ENCODE data around the gene NAB1. TPM values are rescaled to one million over a fixed set of nuclear protein-coding genes. Genes with fewer than 3 reads are reported as not detected.

The NAB1 gene
- polyA plus RNA-seq, 1 of the 3 experiments (the other 2 are of a cell fraction): 9.7 TPM

GRCh38 chr2:190723397-190724090 lies 74.7 kb downstream of the NAB1 start:
- ChIA-PET POLR2A (no interaction called here), CTCF (interaction anchor here (1.1 kb wide), 1 partner anchor 58 kb away, joined by 3 read pairs; no protein-coding TSS in a partner anchor)
- TF ChIP-seq EP300 (IDR thresholded peaks at IDR 0.05; ENCODE audit: borderline replicate concordance in 1 of 2, low read depth in 1 of 2, low read length in 1 of 2): no peak
- no peak for TF ChIP-seq JUND (IDR thresholded peaks at IDR 0.05)
- no peak for TF ChIP-seq USF2 (IDR thresholded peaks at IDR 0.05; ENCODE audit: borderline replicate concordance, low read depth, low read length)
- no peak for TF ChIP-seq NFIC (IDR thresholded peaks at IDR 0.05; ENCODE audit: borderline replicate concordance)
- TF ChIP-seq CTCF (IDR thresholded peaks at IDR 0.05): no peak
- Histone ChIP-seq H3K9ac (no peak overlapping the region), H3K27ac (ENCODE audit: low read depth in 2 of 2, low read length in 1 of 2) (no peak overlapping the region), H3F3A (replicated peaks; ENCODE audit: insufficient read depth) (no peaks in the 10 kb centered on the region), H3K4me3 (ENCODE audit: low read depth in 2 of 2, low read length in 1 of 2) (no peak overlapping the region), H3K9me3 (no peaks in the 10 kb centered on the region), H3K36me3 (replicated peaks in 1 of 2; ENCODE audit: control insufficient read depth in 1 of 2, insufficient read depth in 2 of 2, low read length in 1 of 2) (no peaks in the 10 kb centered on the region), H3K9me2 (no peaks in the 10 kb centered on the region), H3K4me1 (ENCODE audit: control insufficient read depth in 1 of 2, insufficient read depth in 2 of 2, low read depth in 1 of 2, low read length in 1 of 2) (peaks cover 0 to 6% of the 10 kb centered on the region in 2 experiments; a peak in 2 of 4 replicates), H3K4me2 (0 out of 2 replicates have a peak overlapping the region, but pooled peaks have one; percentile 2), H3K27me3 (ENCODE audit: insufficient read depth) (no peaks in the 10 kb centered on the region), H2AFZ (ENCODE audit: low read depth) (peak overlapping the region; percentile 70), H3K79me2 (ENCODE audit: insufficient read depth) (no peaks in the 10 kb centered on the region), H4K20me1 (ENCODE audit: insufficient read depth) (no peaks in the 10 kb centered on the region)
- DNase-seq: no peak
- 77% methylated on average over 7 of the region's 7 CpGs for WGBS (ENCODE audit: low lambda C conversion rate)

- Histone ChIP-seq H3K9me3 (no peaks in the 10 kb centered on the region), H3K9ac (no peak overlapping the region), H4K20me1 (ENCODE audit: insufficient read depth) (no peaks in the 10 kb centered on the region), H3K4me2 (no peak overlapping the region), H3K27ac (ENCODE audit: low read depth in 2 of 2, low read length in 1 of 2) (no peak overlapping the region), H3K79me2 (ENCODE audit: insufficient read depth) (no peaks in the 10 kb centered on the region), H3K36me3 (replicated peaks in 1 of 2; ENCODE audit: control insufficient read depth in 1 of 2, insufficient read depth in 2 of 2, low read length in 1 of 2) (no peaks in the 10 kb centered on the region), H3K9me2 (no peaks in the 10 kb centered on the region), H3K4me3 (ENCODE audit: low read depth in 2 of 2, low read length in 1 of 2) (no peak overlapping the region), H2AFZ (ENCODE audit: low read depth) (no peak overlapping the region), H3F3A (replicated peaks; ENCODE audit: insufficient read depth) (no peaks in the 10 kb centered on the region), H3K27me3 (ENCODE audit: insufficient read depth) (no peaks in the 10 kb centered on the region), H3K4me1 (ENCODE audit: control insufficient read depth in 1 of 2, insufficient read depth in 2 of 2, low read depth in 1 of 2, low read length in 1 of 2) (no peaks in the 10 kb centered on the region)
- ChIA-PET POLR2A (no interaction called here), CTCF (no interaction called here)
- 52% methylated on average over 3 of the region's 3 CpGs for WGBS (ENCODE audit: low lambda C conversion rate)
- no peak for DNase-seq
- TF ChIP-seq RXRA (IDR thresholded peaks at IDR 0.05; ENCODE audit: borderline replicate concordance, low read depth) (no peak), TCF12 (IDR thresholded peaks at IDR 0.05) (no peak), YY1 (IDR thresholded peaks at IDR 0.05; ENCODE audit: low read depth) (no peak), SMC3 (IDR thresholded peaks at IDR 0.05; ENCODE audit: low read depth, low read length) (no peak), USF1 (IDR thresholded peaks at IDR 0.05; ENCODE audit: borderline replicate concordance, low read depth) (no peak), GABPA (IDR thresholded peaks at IDR 0.05; ENCODE audit: low read depth) (no peak), TEAD4 (IDR thresholded peaks at IDR 0.05; ENCODE audit: borderline replicate concordance, insufficient read depth) (no peak), MAX (IDR thresholded peaks at IDR 0.05; ENCODE audit: low read depth) (no peak), IRF3 (IDR thresholded peaks at IDR 0.05; ENCODE audit: low read depth, low read length) (no peak), ZBTB33 (IDR thresholded peaks at IDR 0.05; ENCODE audit: borderline replicate concordance, low read depth) (no peak), CTCF (IDR thresholded peaks at IDR 0.05) (no peak), ELF1 (IDR thresholded peaks at IDR 0.05) (no peak)
These were observed 77.4 kb downstream of the NAB1 start for GRCh38 chr2:190726255-190726654.

All from SK-N-SH (cell line).